Muscle of arm (tissue), 12 donors: Measurements from ENCODE around the gene MALSU1. TPM values are rescaled to one million over a fixed set of nuclear protein-coding genes. Genes with fewer than 3 reads are reported as not detected.
"Not testable (repeated sequence)": the region's sequence is repeated elsewhere in the genome, so short reads cannot be mapped to it uniquely, and the experiment has no call there.

Experiments used
- DNase-seq: peaks from one replicate; pipeline ENCODE4 v3.0.0-alpha.2; 2013
- polyA plus RNA-seq, 12 donors: library from polyadenylated mRNA; unstranded; fragments of 120-200 nt; gene quantifications; one replicate each; pipeline ENCODE4 v1.2.1, GENCODE V29; 2013; ENCODE audit not compliant: insufficient read length in 12 of 12

The MALSU1 gene
- polyA plus RNA-seq, 12 donors, result 46.6 to 102 (median 77.6) TPM; not detected in 1

GRCh38 chr7:23283086-23283485 lies 16.1 kb upstream of the MALSU1 start:
- DNase-seq, result no peak

- DNase-seq, result no peak
These were observed 14.3 kb upstream of the MALSU1 start for GRCh38 chr7:23284871-23285270.

- DNase-seq, result no peak
These were observed 13.2 kb upstream of the MALSU1 start for GRCh38 chr7:23285657-23286646.

GRCh38 chr7:23287612-23288011 lies 11.5 kb upstream of the MALSU1 start:
- no peak for DNase-seq

GRCh38 chr7:23290993-23291392 lies 8.1 kb upstream of the MALSU1 start:
- DNase-seq, result no peak

GRCh38 chr7:23291957-23292560 lies 7.1 kb upstream of the MALSU1 start:
- DNase-seq, result no peak

GRCh38 chr7:23292623-23293022 lies 6.5 kb upstream of the MALSU1 start:
- DNase-seq, result no peak

- DNase-seq, result no peak
These were observed 5.6 kb upstream of the MALSU1 start for GRCh38 chr7:23293500-23294073.

- DNase-seq, result no peak
These were observed 4.4 kb upstream of the MALSU1 start for GRCh38 chr7:23294549-23295400.

- no peak for DNase-seq
These were observed 3.8 kb upstream of the MALSU1 start for GRCh38 chr7:23295401-23295697.

GRCh38 chr7:23298141-23298881 lies 828 bp upstream of the MALSU1 start:
- DNase-seq, result no peak

- no peak for DNase-seq
These were observed 696 bp downstream of the MALSU1 start for GRCh38 chr7:23299770-23300300.

- DNase-seq, result no peak
These were observed 7.9 kb downstream of the MALSU1 start for GRCh38 chr7:23306936-23307521.

GRCh38 chr7:23308754-23309153 lies 9.6 kb downstream of the MALSU1 start:
- DNase-seq, result no peak

GRCh38 chr7:23312141-23312540 lies 13.0 kb downstream of the MALSU1 start:
- not testable (repeated sequence) for DNase-seq

- no peak for DNase-seq
These were observed 16.2 kb downstream of the MALSU1 start for GRCh38 chr7:23315366-23315765.

GRCh38 chr7:23331132-23331531 lies 32.0 kb downstream of the MALSU1 start:
- DNase-seq, result no peak

GRCh38 chr7:23332193-23332592 lies 33.1 kb downstream of the MALSU1 start:
- DNase-seq, result no peak

GRCh38 chr7:23332910-23333612 lies 33.9 kb downstream of the MALSU1 start:
- peak; percentile 73 for DNase-seq
